Measurements from ENCODE around the gene CCL15.
"Not testable (repeated sequence)": the region's sequence is repeated elsewhere in the genome, so short reads cannot be mapped to it uniquely, and the experiment has no call there.

The CCL15 gene

GRCh38 chr17:36024106-36024869 lies 22.9 kb upstream of the CCL15 start:
- Histone ChIP-seq H3K4me1 (ENCODE audit: control extremely low read depth in 1 of 4, control insufficient read depth in 4 of 4, insufficient read depth in 4 of 4, low read length in 3 of 4) (no peaks in the 10 kb centered on the region), H3K4me3 (ENCODE audit: control insufficient read depth in 1 of 7, extremely low read depth in 1 of 7, insufficient read depth in 4 of 7, low read depth in 2 of 7, low read length in 6 of 7) (no peak overlapping the region), H3K36me3 (ENCODE audit: control insufficient read depth in 4 of 4, insufficient read depth in 4 of 4, low read length in 3 of 4) (no peaks in the 10 kb centered on the region), H3K27ac (ENCODE audit: insufficient read depth in 1 of 2, low read depth in 1 of 2, low read length in 2 of 2, poor library complexity in 1 of 2, severe bottlenecking in 2 of 2) (no peak overlapping the region), H3K9me3 (ENCODE audit: control extremely low read depth in 1 of 5, control insufficient read depth in 4 of 5, insufficient read depth in 2 of 5, low read depth in 1 of 5, low read length in 4 of 5) (peaks cover 0 to 9% (median 3%) of the 10 kb centered on the region in 5 experiments), H3K27me3 (replicated peaks in 2 of 5; ENCODE audit: control insufficient read depth in 4 of 5, insufficient read depth in 5 of 5, low read length in 4 of 5) (no peaks in the 10 kb centered on the region)
- WGBS (ENCODE audit: insufficient coverage): 100% methylated on average over 5 of the region's 6 CpGs
- ChIA-PET CTCF (no interaction called here), POLR2A (no interaction called here)
- no peak for DNase-seq

GRCh38 chr17:36019423-36019822 lies 18.1 kb upstream of the CCL15 start:
- POLR2A ChIA-PET: no interaction called here
- 100% methylated on average over 1 of the region's 2 CpGs for WGBS (ENCODE audit: insufficient coverage)

GRCh38 chr17:36017799-36018198 lies 16.4 kb upstream of the CCL15 start, which contains the start of gene CCL23:
Gene CCL23 (minus strand): TSS chr17:36017972. CDS start chr17:36017897, 75 bp downstream.
- peaks cover 0 to 5% (median 0%) of the 10 kb centered on the region in 5 experiments for H3K9me3 ChIP-seq (ENCODE audit: control extremely low read depth in 1 of 5, control insufficient read depth in 4 of 5, insufficient read depth in 2 of 5, low read depth in 1 of 5, low read length in 4 of 5)
- DNase-seq: peak in 2 of 3 donors; percentile 45 to 60
- ChIA-PET POLR2A (no interaction called here), CTCF (interaction anchor here (0.9 to 1.4 kb wide), 3 partner anchors 35 to 130 kb away, joined by 3 read pairs; no protein-coding TSS in a partner anchor)
- peaks cover 3 to 8% (median 7%) of the 10 kb centered on the region in 4 experiments for H3K4me1 ChIP-seq (ENCODE audit: control extremely low read depth in 1 of 4, control insufficient read depth in 4 of 4, insufficient read depth in 4 of 4, low read length in 3 of 4)
- H3K36me3 ChIP-seq (ENCODE audit: control insufficient read depth in 4 of 4, insufficient read depth in 4 of 4, low read length in 3 of 4): no peaks in the 10 kb centered on the region
- H3K27me3 ChIP-seq (replicated peaks in 2 of 5; ENCODE audit: control insufficient read depth in 4 of 5, insufficient read depth in 5 of 5, low read length in 4 of 5): no peaks in the 10 kb centered on the region
- H3K27ac ChIP-seq (ENCODE audit: insufficient read depth in 1 of 2, low read depth in 1 of 2, low read length in 2 of 2, poor library complexity in 1 of 2, severe bottlenecking in 2 of 2): no peak within 1 kb of the TSS
- H3K4me3 ChIP-seq (ENCODE audit: control insufficient read depth in 1 of 7, extremely low read depth in 1 of 7, insufficient read depth in 4 of 7, low read depth in 2 of 7, low read length in 6 of 7): no peak within 1 kb of the TSS
- 24% methylated on average over 5 of the region's 6 CpGs for WGBS (ENCODE audit: insufficient coverage)

More at GRCh38 chr17:36019423-36019822, 18.1 kb upstream of the CCL15 start:
- Histone ChIP-seq H3K36me3 (ENCODE audit: control insufficient read depth in 4 of 4, insufficient read depth in 4 of 4, low read length in 3 of 4) (no peaks in the 10 kb centered on the region), H3K4me1 (ENCODE audit: control extremely low read depth in 1 of 4, control insufficient read depth in 4 of 4, insufficient read depth in 4 of 4, low read length in 3 of 4) (peaks cover 3 to 8% (median 7%) of the 10 kb centered on the region in 4 experiments), H3K27me3 (replicated peaks in 2 of 5; ENCODE audit: control insufficient read depth in 4 of 5, insufficient read depth in 5 of 5, low read length in 4 of 5) (no peaks in the 10 kb centered on the region), H3K9me3 (ENCODE audit: control extremely low read depth in 1 of 5, control insufficient read depth in 4 of 5, insufficient read depth in 2 of 5, low read depth in 1 of 5, low read length in 4 of 5) (peaks cover 0 to 9% (median 3%) of the 10 kb centered on the region in 5 experiments), H3K27ac (ENCODE audit: insufficient read depth in 1 of 2, low read depth in 1 of 2, low read length in 2 of 2, poor library complexity in 1 of 2, severe bottlenecking in 2 of 2) (no peak overlapping the region), H3K4me3 (ENCODE audit: control insufficient read depth in 1 of 7, extremely low read depth in 1 of 7, insufficient read depth in 4 of 7, low read depth in 2 of 7, low read length in 6 of 7) (no peak overlapping the region)
- DNase-seq: no peak
- CTCF ChIA-PET: interaction anchor here (0.6 to 1.1 kb wide), 2 partner anchors 53 to 171 kb away, joined by 3 read pairs; no protein-coding TSS in a partner anchor

- peaks cover 3 to 8% (median 7%) of the 10 kb centered on the region in 4 experiments for H3K4me1 ChIP-seq (ENCODE audit: control extremely low read depth in 1 of 4, control insufficient read depth in 4 of 4, insufficient read depth in 4 of 4, low read length in 3 of 4)
- H3K27ac ChIP-seq (ENCODE audit: insufficient read depth in 1 of 2, low read depth in 1 of 2, low read length in 2 of 2, poor library complexity in 1 of 2, severe bottlenecking in 2 of 2): no peak overlapping the region
- POLR2A ChIA-PET: no interaction called here
- no CpG with 5 or more reads among the region's 2 CpGs for WGBS (ENCODE audit: insufficient coverage)
- no peak for DNase-seq
- no peaks in the 10 kb centered on the region for H3K27me3 ChIP-seq (replicated peaks in 2 of 5; ENCODE audit: control insufficient read depth in 4 of 5, insufficient read depth in 5 of 5, low read length in 4 of 5)
- no peaks in the 10 kb centered on the region for H3K36me3 ChIP-seq (ENCODE audit: control insufficient read depth in 4 of 4, insufficient read depth in 4 of 4, low read length in 3 of 4)
- CTCF ChIA-PET: no interaction called here
- peaks cover 0 to 10% (median 5%) of the 10 kb centered on the region in 5 experiments for H3K9me3 ChIP-seq (ENCODE audit: control extremely low read depth in 1 of 5, control insufficient read depth in 4 of 5, insufficient read depth in 2 of 5, low read depth in 1 of 5, low read length in 4 of 5)
- H3K4me3 ChIP-seq (ENCODE audit: control insufficient read depth in 1 of 7, extremely low read depth in 1 of 7, insufficient read depth in 4 of 7, low read depth in 2 of 7, low read length in 6 of 7): no peak overlapping the region
Observed at GRCh38 chr17:36016555-36016954, 15.2 kb upstream of the CCL15 start.

- WGBS (ENCODE audit: insufficient coverage): 100% methylated on average over 1 of the region's 4 CpGs
- DNase-seq; CTCF ChIA-PET; H3K27me3 ChIP-seq (replicated peaks in 2 of 5; ENCODE audit: control insufficient read depth in 4 of 5, insufficient read depth in 5 of 5, low read length in 4 of 5); POLR2A ChIA-PET; H3K4me1 ChIP-seq (ENCODE audit: control extremely low read depth in 1 of 4, control insufficient read depth in 4 of 4, insufficient read depth in 4 of 4, low read length in 3 of 4); H3K9me3 ChIP-seq (ENCODE audit: control extremely low read depth in 1 of 5, control insufficient read depth in 4 of 5, insufficient read depth in 2 of 5, low read depth in 1 of 5, low read length in 4 of 5); H3K27ac ChIP-seq (ENCODE audit: insufficient read depth in 1 of 2, low read depth in 1 of 2, low read length in 2 of 2, poor library complexity in 1 of 2, severe bottlenecking in 2 of 2); H3K36me3 ChIP-seq (ENCODE audit: control insufficient read depth in 4 of 4, insufficient read depth in 4 of 4, low read length in 3 of 4); H3K4me3 ChIP-seq (ENCODE audit: control insufficient read depth in 1 of 7, extremely low read depth in 1 of 7, insufficient read depth in 4 of 7, low read depth in 2 of 7, low read length in 6 of 7): not testable (repeated sequence)
Observed at GRCh38 chr17:36015895-36016294, 14.5 kb upstream of the CCL15 start.

GRCh38 chr17:36014946-36015345 lies 13.6 kb upstream of the CCL15 start:
- H3K4me1 ChIP-seq (ENCODE audit: control extremely low read depth in 1 of 4, control insufficient read depth in 4 of 4, insufficient read depth in 4 of 4, low read length in 3 of 4): peaks cover 3 to 8% (median 7%) of the 10 kb centered on the region in 4 experiments
- no peak overlapping the region for H3K27ac ChIP-seq (ENCODE audit: insufficient read depth in 1 of 2, low read depth in 1 of 2, low read length in 2 of 2, poor library complexity in 1 of 2, severe bottlenecking in 2 of 2)
- WGBS (ENCODE audit: insufficient coverage): no CpG with 5 or more reads among the region's 5 CpGs
- ChIA-PET POLR2A (no interaction called here), CTCF (interaction anchor here (1.2 kb wide), 1 partner anchor 33 kb away, joined by 5 read pairs; the partner anchor contains the start of gene CCL16)
- no peak overlapping the region for H3K4me3 ChIP-seq (ENCODE audit: control insufficient read depth in 1 of 7, extremely low read depth in 1 of 7, insufficient read depth in 4 of 7, low read depth in 2 of 7, low read length in 6 of 7)
- no peaks in the 10 kb centered on the region for H3K36me3 ChIP-seq (ENCODE audit: control insufficient read depth in 4 of 4, insufficient read depth in 4 of 4, low read length in 3 of 4)
- no peak for DNase-seq
- no peaks in the 10 kb centered on the region for H3K27me3 ChIP-seq (replicated peaks in 2 of 5; ENCODE audit: control insufficient read depth in 4 of 5, insufficient read depth in 5 of 5, low read length in 4 of 5)
- H3K9me3 ChIP-seq (ENCODE audit: control extremely low read depth in 1 of 5, control insufficient read depth in 4 of 5, insufficient read depth in 2 of 5, low read depth in 1 of 5, low read length in 4 of 5): peaks cover 0 to 10% (median 7%) of the 10 kb centered on the region in 5 experiments

GRCh38 chr17:36011201-36011600 lies 9.8 kb upstream of the CCL15 start:
- peaks cover 1 to 21% (median 9%) of the 10 kb centered on the region in 5 experiments for H3K9me3 ChIP-seq (ENCODE audit: control extremely low read depth in 1 of 5, control insufficient read depth in 4 of 5, insufficient read depth in 2 of 5, low read depth in 1 of 5, low read length in 4 of 5)
- peak in 1 of 3 donors; percentile 52 for DNase-seq
- no peak overlapping the region for H3K4me3 ChIP-seq (ENCODE audit: control insufficient read depth in 1 of 7, extremely low read depth in 1 of 7, insufficient read depth in 4 of 7, low read depth in 2 of 7, low read length in 6 of 7)
- H3K27ac ChIP-seq (ENCODE audit: insufficient read depth in 1 of 2, low read depth in 1 of 2, low read length in 2 of 2, poor library complexity in 1 of 2, severe bottlenecking in 2 of 2): no peak overlapping the region
- H3K4me1 ChIP-seq (ENCODE audit: control extremely low read depth in 1 of 4, control insufficient read depth in 4 of 4, insufficient read depth in 4 of 4, low read length in 3 of 4): no peaks in the 10 kb centered on the region
- CTCF ChIA-PET: no interaction called here
- H3K27me3 ChIP-seq (replicated peaks in 2 of 5; ENCODE audit: control insufficient read depth in 4 of 5, insufficient read depth in 5 of 5, low read length in 4 of 5): no peaks in the 10 kb centered on the region
- WGBS (ENCODE audit: insufficient coverage): 90% methylated on average over 1 of the region's 2 CpGs
- H3K36me3 ChIP-seq (ENCODE audit: control insufficient read depth in 4 of 4, insufficient read depth in 4 of 4, low read length in 3 of 4): no peaks in the 10 kb centered on the region
- POLR2A ChIA-PET: no interaction called here
